ENCODE results near the gene TRIM27. TPM values are rescaled to one million over a fixed set of nuclear protein-coding genes. Genes with fewer than 3 reads are reported as not detected.
"Not testable (repeated sequence)": the region's sequence is repeated elsewhere in the genome, so short reads cannot be mapped to it uniquely, and the experiment has no call there.

TRIM27 gene
- total RNA-seq, 1 donor from 2014 or later = 80.5 TPM

DNA sequence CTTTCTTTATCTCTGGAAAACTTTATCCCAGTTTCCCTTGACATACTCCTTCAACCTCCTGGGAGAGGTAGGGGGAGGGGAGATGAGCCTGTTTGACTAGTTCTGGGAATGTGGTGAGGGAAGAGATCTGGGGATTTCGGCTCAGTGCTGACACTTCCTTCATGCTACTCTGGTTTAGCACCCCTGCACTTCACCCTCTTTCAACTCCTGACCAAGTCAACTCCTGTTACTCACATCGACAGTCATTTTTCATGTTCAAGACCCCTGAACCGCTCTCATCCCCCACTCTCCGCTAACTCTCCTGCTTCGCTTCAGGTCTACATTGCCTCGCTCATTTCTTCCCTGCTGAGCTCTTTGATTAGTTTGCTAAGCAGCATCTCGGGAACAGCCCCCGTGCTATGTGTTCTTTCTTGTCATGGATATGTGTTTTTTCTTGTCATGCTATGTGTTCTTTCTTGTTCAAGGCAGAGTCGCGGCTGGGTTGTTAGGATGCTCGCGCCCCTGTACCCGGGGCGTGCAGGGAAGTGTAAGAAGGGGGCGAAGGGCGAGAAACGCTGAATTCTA is 16.6 kb upstream of the TRIM27 start:
- no peak for TF ChIP-seq CTCF (conservative IDR thresholded peaks at IDR 0.05; ENCODE audit: low read depth, low read length)
- H3K4me3 ChIP-seq (ENCODE audit: low read depth, low read length) = peak overlapping the region; percentile 67
- no peak for DNase-seq (ENCODE audit: low read depth)

- H3K4me3 ChIP-seq (ENCODE audit: low read depth, low read length) = no peak overlapping the region
- no peak for TF ChIP-seq CTCF (conservative IDR thresholded peaks at IDR 0.05; ENCODE audit: low read depth, low read length)
- no peak for DNase-seq (ENCODE audit: low read depth)
These were observed 9.3 kb upstream of the TRIM27 start for GRCh38 chr6:28933069-28933468.

GRCh38 chr6:28929887-28930620 is 6.3 kb upstream of the TRIM27 start:
- DNase-seq (ENCODE audit: low read depth) = no peak
- no peak for TF ChIP-seq CTCF (conservative IDR thresholded peaks at IDR 0.05; ENCODE audit: low read depth, low read length)
- no peak overlapping the region for H3K4me3 ChIP-seq (ENCODE audit: low read depth, low read length)

DNA sequence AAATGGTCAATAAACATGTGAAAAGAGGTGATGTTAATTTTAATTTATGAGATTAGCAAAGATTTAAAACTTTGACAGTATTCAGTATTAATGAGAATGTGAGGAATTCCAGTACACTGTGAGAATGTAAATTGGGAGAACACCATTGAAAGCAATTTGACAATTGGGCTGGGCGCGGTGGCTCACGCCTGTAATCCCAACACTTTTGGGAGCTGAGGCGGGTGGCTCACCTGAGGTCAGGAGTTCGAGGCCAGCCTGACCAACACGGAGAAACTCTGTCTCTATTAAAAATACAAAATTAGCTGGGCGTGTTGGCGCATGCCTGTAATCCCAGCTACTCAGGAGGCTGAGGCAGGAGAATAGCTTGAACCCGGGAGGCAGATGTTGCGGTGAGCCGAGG is 5.6 kb upstream of the TRIM27 start:
- DNase-seq (ENCODE audit: low read depth); H3K4me3 ChIP-seq (ENCODE audit: low read depth, low read length): not testable (repeated sequence)

DNA sequence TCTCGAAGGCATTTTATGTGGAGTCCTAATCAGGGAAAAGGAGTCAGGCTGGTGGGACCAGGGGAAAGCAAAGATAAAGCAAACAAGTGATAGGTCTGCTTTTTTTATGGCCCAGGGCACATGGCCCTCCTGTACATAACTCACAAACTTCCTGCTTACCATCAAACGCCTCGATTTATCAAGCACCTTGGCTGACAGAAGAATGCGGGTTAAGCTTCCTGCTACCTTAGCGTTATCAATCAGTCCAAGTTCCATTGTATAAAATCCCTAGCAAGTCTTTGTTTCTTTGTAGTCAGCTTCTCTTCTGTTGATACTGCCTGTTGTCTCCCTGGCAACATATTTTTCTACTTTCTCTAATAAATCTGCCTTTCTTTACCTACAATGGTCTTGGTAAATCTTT is 4.1 kb upstream of the TRIM27 start:
- no peak overlapping the region for H3K4me3 ChIP-seq (ENCODE audit: low read depth, low read length)
- no peak for DNase-seq (ENCODE audit: low read depth)
- no peak for TF ChIP-seq CTCF (conservative IDR thresholded peaks at IDR 0.05; ENCODE audit: low read depth, low read length)

DNA sequence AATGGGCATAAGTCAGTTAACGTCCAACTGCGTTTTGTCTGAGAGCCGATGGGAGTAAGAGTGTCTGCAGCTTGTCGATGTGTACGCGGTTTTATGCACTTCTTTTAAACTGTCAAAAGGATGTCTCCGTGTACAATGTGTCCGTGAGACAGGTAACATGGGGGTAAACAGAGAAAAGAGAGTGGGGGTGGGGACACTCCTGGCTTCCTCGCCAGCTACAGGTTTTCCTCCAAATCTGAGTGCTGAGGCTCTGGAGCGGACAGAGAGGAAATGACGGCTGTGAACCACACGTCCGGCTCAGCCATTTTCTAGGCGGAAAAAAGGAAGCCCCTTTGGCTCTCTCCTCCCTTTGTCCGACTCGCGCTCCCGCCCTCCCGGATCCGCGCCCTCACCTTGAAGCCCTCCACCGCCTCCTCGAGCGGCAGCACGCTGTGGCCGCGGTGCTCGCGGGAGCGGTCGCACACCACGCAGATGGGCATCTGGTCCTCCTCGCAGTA is 916 bp downstream of the TRIM27 start:
- H3K4me3 ChIP-seq (ENCODE audit: low read depth, low read length) = peak overlapping the region; percentile 98
- no peak for TF ChIP-seq CTCF (conservative IDR thresholded peaks at IDR 0.05; ENCODE audit: low read depth, low read length)
- no peak for DNase-seq (ENCODE audit: low read depth)

DNA sequence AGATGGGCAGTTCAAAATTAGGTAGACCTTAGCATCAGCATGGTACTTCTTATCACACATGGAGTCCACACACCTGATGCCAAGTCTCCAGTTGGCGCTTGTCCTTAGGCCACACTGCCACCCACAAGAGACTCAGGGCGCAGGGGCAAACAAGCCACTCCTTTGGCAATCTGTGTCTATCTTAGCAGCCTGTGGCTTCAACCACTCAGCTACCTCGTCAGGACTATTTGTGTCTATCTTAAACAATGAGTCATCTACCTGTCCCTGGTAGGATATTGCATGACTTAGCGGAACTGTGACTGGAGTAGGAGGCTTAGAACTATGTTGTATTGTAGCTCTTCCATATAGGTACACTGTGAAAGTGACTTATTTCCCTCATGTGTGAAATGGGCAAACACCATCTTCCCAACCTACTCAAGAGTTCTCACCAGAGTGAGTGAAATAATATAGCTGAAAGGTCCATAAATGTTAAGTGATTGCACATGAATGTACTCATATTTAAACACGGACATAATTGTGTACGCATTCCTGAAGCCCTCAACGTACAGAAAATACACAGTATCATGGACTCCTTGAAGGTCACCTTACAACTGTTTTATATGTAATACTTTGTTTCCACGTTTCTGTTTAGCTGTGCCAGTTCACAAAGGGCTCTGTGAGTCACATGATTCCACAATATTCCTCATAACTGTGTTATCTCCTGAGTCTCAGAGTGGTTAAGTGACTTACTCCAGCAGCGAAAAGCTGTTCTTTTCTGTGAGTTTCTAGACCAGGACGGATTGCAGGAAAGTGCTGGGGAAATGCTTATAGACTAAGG is 1.6 kb downstream of the TRIM27 start:
- H3K4me3 ChIP-seq (ENCODE audit: low read depth, low read length) = peak overlapping the region; percentile 98
- no peak for DNase-seq (ENCODE audit: low read depth)
- TF ChIP-seq CTCF (conservative IDR thresholded peaks at IDR 0.05; ENCODE audit: low read depth, low read length) = no peak

All from epithelial cell of proximal tubule (primary cell).